Middle frontal gyrus (tissue), 1 donor: ENCODE data around the gene CYB561A3.

Experiments
- DNase-seq: peaks from one replicate; pipeline ENCODE4 v3.0.0-alpha.2; 2015; ENCODE audit warnings: low spot score; ENCODE audit errors: extremely low spot score

Gene CYB561A3

DNA sequence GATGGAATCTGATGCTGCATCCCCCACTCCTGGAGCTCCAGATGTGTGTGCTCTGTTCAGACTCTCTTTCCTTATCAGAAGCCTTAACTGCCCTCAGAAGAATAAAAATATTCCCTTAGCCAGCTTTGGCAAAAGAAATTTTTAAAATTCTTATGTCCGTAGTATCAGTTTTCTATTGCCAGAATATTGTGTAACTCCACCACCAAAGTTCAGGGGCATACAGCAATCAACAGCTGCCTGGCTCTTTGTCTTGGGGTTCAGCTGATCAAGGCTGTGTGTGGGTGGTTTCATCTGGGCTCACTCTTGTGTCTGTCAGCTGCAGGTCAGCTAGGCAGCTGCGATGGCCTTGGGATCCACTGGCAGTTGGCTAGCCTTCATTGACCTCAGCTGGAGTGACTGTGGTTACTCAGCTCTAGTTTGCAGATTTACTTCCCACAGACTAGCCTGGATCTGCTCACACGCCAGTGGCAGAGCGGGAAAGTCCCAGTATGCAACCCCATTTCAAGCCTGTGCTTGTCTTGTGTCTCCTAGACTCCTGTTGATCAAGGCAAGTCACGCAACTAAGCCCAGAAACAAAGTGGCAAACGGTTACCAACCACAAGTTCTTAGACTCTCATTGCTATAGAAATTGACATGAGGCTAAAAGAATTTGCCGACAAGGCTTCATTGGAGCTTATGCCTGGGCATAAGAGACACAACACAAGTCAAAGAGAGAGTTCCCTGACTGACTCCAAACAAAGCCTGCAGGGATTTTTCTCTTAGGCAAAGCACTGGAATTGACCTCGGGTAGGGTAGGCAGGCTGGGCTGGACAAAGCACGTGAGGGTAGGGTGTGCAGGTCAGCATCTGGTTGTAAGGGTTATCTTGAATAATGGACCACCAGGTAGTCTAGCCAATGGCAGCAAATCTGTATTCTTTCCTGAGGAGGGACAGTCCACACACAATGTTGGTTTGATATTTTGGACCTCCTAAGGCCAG is 8.0 kb upstream of the CYB561A3 start:
- no peak for DNase-seq

DNA sequence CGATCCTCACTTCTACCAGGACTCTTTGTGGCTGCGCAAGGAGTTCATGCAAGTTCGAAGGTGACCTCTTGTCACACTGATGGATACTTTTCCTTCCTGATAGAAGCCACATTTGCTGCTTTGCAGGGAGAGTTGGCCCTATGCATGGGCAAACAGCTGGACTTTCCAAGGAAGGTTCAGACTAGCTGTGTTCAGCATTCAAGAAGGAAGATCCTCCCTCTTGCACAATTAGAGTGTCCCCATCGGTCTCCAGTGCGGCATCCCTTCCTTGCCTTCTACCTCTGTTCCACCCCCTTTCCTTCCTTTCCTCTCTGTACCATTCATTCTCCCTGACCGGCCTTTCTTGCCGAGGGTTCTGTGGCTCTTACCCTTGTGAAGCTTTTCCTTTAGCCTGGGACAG is 7.0 kb upstream of the CYB561A3 start:
- DNase-seq = no peak

DNA sequence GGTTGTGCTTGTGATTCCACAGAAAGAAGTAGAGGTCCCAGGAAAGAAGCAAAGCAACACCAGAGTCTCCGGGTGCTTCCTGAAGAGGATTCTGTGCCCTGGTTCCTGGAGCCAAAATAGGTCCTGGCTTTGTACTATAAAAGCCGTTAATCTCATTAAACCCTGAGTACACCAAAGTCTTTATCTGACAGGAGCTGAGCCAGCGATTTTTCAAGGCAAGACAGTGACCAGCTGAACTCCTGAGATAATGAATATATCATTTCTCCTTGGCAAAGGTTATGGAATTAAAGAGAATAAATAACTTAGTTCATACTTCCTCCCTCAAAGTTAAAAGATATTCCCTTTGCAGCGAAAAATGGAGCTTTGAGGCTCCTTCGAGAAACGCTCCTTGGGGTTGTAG is 5.7 kb upstream of the CYB561A3 start:
- DNase-seq = no peak

- no peak for DNase-seq
Observed at GRCh38 chr11:61364012-61364675, 2.5 kb upstream of the CYB561A3 start.

GRCh38 chr11:61362542-61362875 is 827 bp upstream of the CYB561A3 start:
- DNase-seq = no peak

DNA sequence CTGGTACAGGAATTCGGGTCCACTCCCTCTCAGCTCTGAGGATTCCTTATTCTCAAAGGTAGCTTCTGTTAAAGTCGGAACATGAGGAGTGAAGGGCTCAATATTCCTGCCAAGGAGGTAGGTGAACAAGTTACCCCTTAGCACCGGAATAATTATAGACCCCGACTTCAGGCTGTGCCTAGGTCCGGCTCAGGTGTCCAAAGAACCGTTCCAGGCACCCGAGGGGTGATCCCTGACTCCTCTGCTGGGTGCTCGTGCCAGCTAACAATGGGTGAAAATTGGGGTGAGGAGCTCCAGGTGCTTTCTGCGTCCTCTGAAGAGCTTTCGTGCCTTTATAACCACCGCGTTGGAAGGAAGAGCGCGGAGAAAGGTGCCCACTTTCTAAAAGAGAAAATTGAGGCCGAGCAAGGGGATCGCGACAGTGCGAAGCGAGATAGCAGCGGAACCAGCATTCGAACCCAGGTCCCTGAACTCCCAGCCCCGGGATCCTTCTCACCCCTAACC is 393 bp downstream of the CYB561A3 start:
- no peak for DNase-seq

DNA sequence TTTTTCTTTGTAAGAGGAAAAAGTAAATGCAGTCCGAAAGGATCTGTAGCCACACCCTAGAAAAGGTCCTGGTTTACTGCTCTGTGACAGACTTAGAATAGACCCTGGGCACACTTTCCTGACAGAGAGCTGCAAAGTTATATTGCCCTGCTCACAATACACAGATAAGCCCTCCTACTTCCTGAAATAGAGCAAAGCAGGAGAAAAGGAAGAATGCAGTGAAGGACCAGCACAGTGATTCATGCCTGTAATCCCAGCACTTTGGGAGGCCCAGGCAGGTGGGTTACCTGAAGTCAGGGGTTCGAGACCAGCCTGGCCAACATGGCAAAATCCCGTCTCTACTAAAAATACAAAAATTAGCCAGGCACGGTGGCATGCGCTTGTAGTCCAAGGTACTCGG is 2.2 kb downstream of the CYB561A3 start:
- DNase-seq = no peak

DNA sequence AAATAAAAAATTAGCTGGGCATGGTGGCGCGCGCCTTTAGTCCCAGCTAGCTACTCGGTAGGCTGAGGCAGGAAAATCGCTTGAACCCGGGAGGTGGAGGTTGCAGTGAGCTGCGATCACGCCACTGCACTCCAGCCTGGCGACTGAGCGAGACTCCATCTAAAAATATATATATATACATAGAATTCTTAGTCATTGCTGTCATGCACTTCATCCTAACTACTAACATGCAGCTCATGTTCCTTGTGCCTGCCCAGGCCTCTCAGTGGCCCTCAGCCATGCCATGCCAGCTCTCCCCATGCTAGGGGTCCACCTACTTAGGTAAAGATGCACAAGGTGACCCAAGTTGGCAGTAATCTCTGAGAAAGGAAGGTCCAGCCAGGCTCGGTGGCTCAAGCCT is 3.1 kb downstream of the CYB561A3 start:
- DNase-seq = no peak

DNA sequence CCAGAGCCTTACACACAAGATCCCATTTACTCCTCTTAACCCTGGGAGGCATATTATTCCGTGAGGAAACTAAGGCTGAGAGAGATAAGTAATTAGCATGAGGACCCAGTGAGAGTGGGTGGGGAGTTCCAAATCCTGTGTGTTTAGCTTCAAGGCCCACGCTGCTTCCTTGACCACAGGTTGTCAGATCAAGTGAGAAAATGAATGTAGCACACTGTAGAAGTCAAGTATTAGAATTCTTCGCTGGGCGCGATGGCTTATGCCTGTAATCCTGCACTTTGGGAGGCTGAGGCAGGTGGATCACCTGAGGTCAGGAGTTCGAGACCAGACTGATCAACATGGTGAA is 3.8 kb downstream of the CYB561A3 start:
- DNase-seq = no peak

- no peak for DNase-seq
Observed at GRCh38 chr11:61357233-61357893, 4.3 kb downstream of the CYB561A3 start.

- no peak for DNase-seq
Observed at GRCh38 chr11:61356706-61357105, 5.0 kb downstream of the CYB561A3 start.

DNA sequence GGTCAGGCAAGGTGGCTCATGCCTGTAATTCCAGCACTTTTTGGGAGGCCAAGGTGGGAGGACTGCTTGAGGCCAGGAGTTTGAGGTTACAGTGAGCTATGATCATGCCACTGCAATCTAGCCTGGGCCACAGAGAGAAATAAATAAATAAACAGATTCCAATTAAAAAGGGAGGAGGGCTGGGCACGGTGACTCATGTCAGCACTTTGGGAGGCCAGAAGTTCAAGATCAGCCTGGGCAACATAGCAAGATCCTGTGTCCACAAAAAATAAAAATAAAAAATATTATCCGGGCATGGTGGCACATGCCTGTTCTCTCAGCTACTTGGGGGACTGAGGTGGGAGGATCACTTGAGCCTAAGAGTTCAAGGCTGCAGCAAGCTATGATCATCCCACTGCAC is 7.5 kb downstream of the CYB561A3 start:
- no peak for DNase-seq

DNA sequence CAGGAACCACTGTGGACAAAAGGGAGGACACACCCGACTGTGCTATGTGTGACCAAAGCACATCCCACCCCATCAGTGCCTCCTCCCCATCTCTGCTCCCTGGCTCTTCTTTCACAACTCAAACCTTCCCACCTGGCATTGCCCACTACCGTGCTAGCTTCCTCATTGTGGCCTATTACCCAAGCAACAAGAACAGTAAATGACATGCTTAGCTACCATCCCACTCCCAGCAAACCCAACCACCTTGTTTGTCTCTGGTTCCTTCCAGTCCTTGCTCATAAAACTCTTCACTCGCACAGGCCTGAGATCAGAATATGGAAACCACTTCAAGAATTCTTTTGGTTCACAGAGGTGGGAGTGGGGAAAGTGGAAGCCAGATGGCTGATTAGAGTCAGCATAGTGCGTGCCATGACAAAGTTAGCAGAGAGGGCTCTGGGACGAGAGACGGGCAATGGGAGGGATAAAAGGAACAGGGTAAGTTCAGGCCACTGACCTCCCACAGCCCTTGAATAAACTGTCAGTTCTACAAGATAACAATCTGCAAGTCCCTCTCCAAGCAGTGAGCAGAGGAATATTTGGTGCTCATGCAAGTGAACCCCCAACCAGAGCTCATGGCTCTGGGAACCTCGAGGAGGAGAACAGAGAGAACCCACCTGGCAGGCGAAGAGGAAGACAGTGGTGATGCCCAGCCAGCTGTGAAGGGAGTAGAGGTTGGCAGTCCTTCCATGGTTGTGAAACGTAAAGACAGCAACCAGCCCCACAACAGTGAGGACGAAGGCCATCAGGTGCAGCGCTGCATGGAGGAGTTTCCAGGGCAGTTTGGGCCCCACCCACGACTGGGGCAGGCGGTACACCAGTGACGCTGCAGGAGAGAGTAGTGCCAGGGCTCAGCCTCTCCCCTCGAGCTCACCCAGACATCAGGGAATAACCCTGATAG is 8.3 kb downstream of the CYB561A3 start:
- DNase-seq = no peak

DNA sequence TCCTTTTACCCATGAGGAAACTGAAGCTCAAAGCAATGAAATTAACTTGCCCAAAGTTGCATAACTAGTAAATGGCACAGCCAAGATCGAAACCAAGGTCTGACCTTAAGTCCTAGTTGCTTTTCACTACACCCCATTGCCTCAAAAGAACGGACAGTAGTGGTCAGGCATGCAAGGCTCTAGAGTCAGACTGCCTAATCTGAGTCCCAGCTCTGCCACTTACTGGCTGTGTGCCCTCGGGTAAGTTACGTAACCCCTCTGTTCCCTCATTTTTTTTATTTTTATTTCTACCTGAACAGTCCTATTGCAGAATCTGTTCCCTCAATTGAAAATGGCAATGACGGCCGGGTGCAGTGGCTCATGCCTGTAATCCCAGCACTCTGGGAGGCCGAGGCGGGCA is 9.6 kb downstream of the CYB561A3 start:
- no peak for DNase-seq

DNA sequence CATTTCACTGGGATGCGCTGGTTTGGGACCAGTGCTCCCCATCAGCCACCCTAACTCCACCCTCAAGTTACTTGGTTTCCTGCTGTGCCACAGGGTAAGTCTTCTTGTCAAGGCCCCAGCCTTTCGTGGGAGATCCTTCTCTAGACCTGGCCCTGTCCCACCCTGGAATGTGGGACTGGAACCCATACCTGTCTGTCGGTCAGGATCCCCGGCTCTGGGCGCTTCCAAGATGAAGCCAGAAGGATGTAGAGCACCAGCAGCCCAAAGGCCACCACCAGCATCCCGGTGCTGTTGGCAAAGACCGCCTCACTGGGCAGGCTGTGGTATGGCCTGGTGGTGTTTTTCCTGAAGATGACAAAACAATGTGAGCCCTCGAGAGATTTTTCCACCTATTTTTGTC is 10.9 kb downstream of the CYB561A3 start:
- DNase-seq = no peak

- no peak for DNase-seq
Observed at GRCh38 chr11:61350336-61350735, 11.3 kb downstream of the CYB561A3 start.

DNA sequence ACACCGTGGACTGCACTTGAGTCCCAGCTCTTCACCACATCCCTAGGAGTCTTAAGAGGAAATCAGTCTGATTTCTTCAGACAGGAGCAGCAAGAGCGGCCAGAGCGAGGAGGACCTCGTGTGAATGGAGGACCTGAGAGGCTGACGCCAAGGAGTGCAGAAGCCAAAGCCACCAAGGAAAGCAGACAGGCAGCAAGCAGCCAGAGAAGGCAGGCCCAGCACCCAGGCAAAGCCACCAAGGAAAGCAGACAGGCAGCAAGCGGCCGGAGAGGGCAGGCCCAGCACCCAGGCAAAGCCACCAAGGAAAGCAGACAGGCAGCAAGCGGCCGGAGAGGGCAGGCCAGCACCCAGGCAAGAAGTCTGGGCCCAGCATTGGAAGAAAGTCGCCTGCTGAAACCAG is 11.8 kb downstream of the CYB561A3 start:
- no peak for DNase-seq

DNA sequence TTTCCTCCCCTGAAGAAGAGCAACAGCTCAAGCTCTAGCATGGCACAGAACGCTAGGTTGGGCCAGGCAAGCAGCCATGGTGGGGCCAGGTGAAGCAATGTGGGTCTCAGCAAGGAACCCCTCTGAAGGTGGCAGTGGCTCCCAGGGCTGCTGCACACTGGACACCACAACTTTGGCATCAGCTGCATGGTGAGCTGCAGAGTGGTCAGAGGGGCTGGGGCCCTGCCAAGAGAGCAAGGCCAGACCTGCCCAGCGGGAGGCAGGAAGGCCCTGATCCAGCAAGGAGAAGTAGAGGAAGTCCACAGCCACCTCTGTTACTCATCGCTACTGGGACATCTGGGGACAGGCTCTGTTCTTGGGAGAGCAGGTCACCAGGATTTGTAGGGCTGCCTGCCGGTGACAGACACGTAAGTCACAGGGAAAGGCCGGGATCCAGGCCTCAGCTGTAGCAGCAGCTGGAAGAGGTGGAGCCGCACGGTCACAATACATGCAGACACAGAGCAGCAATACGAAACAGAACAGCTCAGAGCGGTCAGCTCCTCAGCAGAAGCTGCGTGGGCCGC is 12.4 kb downstream of the CYB561A3 start:
- no peak for DNase-seq

DNA sequence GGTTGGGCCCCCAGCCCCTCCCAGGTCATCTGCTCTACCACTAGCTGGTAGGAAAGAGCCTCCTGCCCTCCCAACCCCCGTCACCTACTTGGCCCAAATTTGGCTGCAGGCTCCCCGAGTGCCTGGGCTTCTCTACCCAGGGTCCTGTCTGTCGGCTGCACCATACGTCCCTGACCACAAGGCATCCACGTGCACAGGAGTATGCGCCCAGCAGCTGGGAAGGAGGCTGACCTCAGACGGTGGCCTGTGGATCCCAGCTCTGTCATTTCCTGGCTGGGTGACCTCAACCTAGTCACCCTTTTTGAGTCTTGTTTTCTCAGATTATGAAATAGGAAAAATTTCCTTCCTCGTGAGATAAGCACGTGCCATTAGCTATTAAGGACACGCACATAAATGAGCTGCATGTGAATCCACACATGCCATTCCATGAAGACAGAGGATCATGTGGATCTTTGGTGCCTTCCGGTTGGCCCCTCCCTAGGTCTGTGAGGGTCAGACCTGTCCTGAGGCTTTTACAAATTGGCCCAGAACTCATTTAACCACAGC is 13.7 kb downstream of the CYB561A3 start:
- no peak for DNase-seq
